GM12878 (cell line): ENCODE data around the gene RGS11. TPM values are rescaled to one million over a fixed set of nuclear protein-coding genes. Genes with fewer than 3 reads are reported as not detected.

Experiments
- ATAC-seq: fragments of 200-7000 bp; cut with Tn5 transposase; 3 replicates; pipeline ENCODE4 v1.9.1; 2020; ENCODE audit warnings: mild to moderate bottlenecking, moderate library complexity
- BruUV-seq: library from RNA; stranded (reverse); fragments of 400-500 nt; replicated peaks from 2 replicates; lab custom pipeline; 2021; lab: Mats Ljungman, UMichigan
- CTCF ChIA-PET: fragments of 300-600 bp; sonication (Branson Sonifier 250); formaldehyde crosslinking; extraction: SDS; loops from one replicate; lab custom pipeline; 2021; ENCODE audit warnings: inconsistent platforms; lab: Yijun Ruan, JAX
- POLR2A ChIA-PET: fragments of 350-600 bp; formaldehyde crosslinking; extraction: SDS; loops from one replicate; lab custom pipeline; 2021; ENCODE audit warnings: inconsistent platforms; lab: Charles Lee
- RAD21 ChIA-PET: fragments of 300-600 bp; sonication (Branson Sonifier 250); formaldehyde crosslinking; loops from one replicate; lab custom pipeline; 2023; ENCODE audit warnings: antibody characterized with exemption; ENCODE audit not compliant: unreplicated experiment; lab: Charles Lee
- SMC1A ChIA-PET: fragments of 300-600 bp; sonication (Branson Sonifier 250); formaldehyde crosslinking; loops from one replicate; lab custom pipeline; 2023; ENCODE audit not compliant: unreplicated experiment, uncharacterized antibody; lab: Charles Lee
- DNase-seq: peaks from one replicate; pipeline ENCODE4 v3.0.0-alpha.2; 2011; ENCODE audit warnings: low read depth, low spot score
- FAIRE-seq: peaks from 3 replicates; lab custom pipeline; 2011; peaks lifted over from hg19 to GRCh38; lab: Jason Lieb, UNC
- H2AFZ ChIP-seq: 2 replicates; pipeline ENCODE4 v1.6.0; 2011; ENCODE audit warnings: low read depth, low read length, control low read depth; ENCODE audit not compliant: control insufficient read depth
- H3K27ac ChIP-seq: 2 replicates; pipeline ENCODE4 v1.5.1; 2011; ENCODE audit warnings: control low read depth; ENCODE audit not compliant: control insufficient read depth, insufficient read depth
- H3K27me3 ChIP-seq, 2 experiments: replicated peaks in 1 of 2; 2 replicates each; pipeline versions ENCODE4 v1.6.0 to v1.6.1; 2011; ENCODE audit warnings: low read length in 1 of 2; ENCODE audit not compliant: control insufficient read depth in 2 of 2, insufficient read depth in 2 of 2
- H3K36me3 ChIP-seq, 2 experiments: 2 replicates each; pipeline ENCODE4 v1.5.1; 2011; ENCODE audit warnings: low read length in 1 of 2; ENCODE audit not compliant: control insufficient read depth in 2 of 2, insufficient read depth in 2 of 2
- H3K4me1 ChIP-seq: 2 replicates; pipeline ENCODE4 v1.6.1; 2011; ENCODE audit warnings: mild to moderate bottlenecking, low read length, moderate library complexity, mixed read lengths; ENCODE audit not compliant: control insufficient read depth, insufficient read depth
- H3K4me2 ChIP-seq: 2 replicates; pipeline ENCODE4 v1.6.0; 2011; ENCODE audit warnings: control low read depth; ENCODE audit not compliant: control insufficient read depth, insufficient read depth
- H3K4me3 ChIP-seq: fragments of 200-600 bp; sonication (generic); 2 replicates; pipeline ENCODE4 v1.5.1; 2016
- H3K79me2 ChIP-seq: 2 replicates; pipeline ENCODE4 v1.6.0; 2011; ENCODE audit warnings: low read length; ENCODE audit not compliant: control insufficient read depth, insufficient read depth
- H3K9ac ChIP-seq: 2 replicates; pipeline ENCODE4 v1.8.0; 2011; ENCODE audit warnings: low read length, control low read depth, mixed read lengths; ENCODE audit not compliant: control insufficient read depth, insufficient read depth
- H3K9me3 ChIP-seq: replicated peaks from 3 replicates; pipeline ENCODE4 v1.5.1; 2011; ENCODE audit warnings: mild to moderate bottlenecking, low read length; ENCODE audit not compliant: control insufficient read depth, insufficient read depth
- H4K20me1 ChIP-seq: 2 replicates; pipeline ENCODE4 v1.6.0; 2011; ENCODE audit not compliant: control insufficient read depth, insufficient read depth
- CBX5 ChIP-seq: sonication (generic); IDR thresholded peaks from 2 replicates; pipeline ENCODE4 v1.6.1; 2016; ENCODE audit warnings: low read depth, moderate library complexity, mild to moderate bottlenecking, inconsistent platforms
- CREB1 ChIP-seq: IDR thresholded peaks from 2 replicates; pipeline ENCODE4 v1.6.1; 2012; ENCODE audit warnings: low read depth, mild to moderate bottlenecking, inconsistent platforms
- HDAC6 ChIP-seq: fragments of 200-600 bp; sonication (generic); IDR thresholded peaks from one replicate; pipeline ENCODE4 v1.8.0; 2017; ENCODE audit warnings: antibody characterized with exemption; ENCODE audit not compliant: unreplicated experiment
- MTA3 ChIP-seq: IDR thresholded peaks from 2 replicates; pipeline ENCODE4 v1.6.1; 2012; ENCODE audit warnings: low read length, inconsistent platforms, borderline replicate concordance
- MXI1 ChIP-seq: fragments of 150-350 bp; IDR thresholded peaks from 2 replicates; pipeline ENCODE4 v1.6.1; 2011; ENCODE audit warnings: low read depth, mild to moderate bottlenecking, inconsistent platforms, low read length, improper control_type of control experiment
- PKNOX1 ChIP-seq: fragments of 450-650 bp; IDR thresholded peaks from 2 replicates; pipeline ENCODE4 v1.6.1; 2016; ENCODE audit warnings: mild to moderate bottlenecking
- POLR2A ChIP-seq: IDR thresholded peaks from 2 replicates; pipeline ENCODE4 v1.6.1; 2011; ENCODE audit warnings: low read depth, mild to moderate bottlenecking, low read length
- RCOR1 ChIP-seq: conservative IDR thresholded peaks from 2 replicates; pipeline ENCODE4 v1.6.1; 2012; ENCODE audit warnings: low read depth, low read length, improper control_type of control experiment
- STAT1 ChIP-seq: fragments of 450-650 bp; conservative IDR thresholded peaks from 2 replicates; pipeline ENCODE4 v1.6.1; 2014; ENCODE audit warnings: antibody characterized with exemption, mild to moderate bottlenecking
- SUZ12 ChIP-seq: fragments of 200-600 bp; sonication (generic); IDR thresholded peaks from one replicate; pipeline ENCODE4 v1.6.1; 2018; ENCODE audit warnings: antibody characterized with exemption, mild to moderate bottlenecking; ENCODE audit not compliant: unreplicated experiment
- ZBED1 ChIP-seq: IDR thresholded peaks from 2 replicates; pipeline ENCODE4 v1.6.1; 2016; ENCODE audit warnings: borderline replicate concordance
- ZBTB33 ChIP-seq: fragments of 450-650 bp; IDR thresholded peaks from 2 replicates; pipeline ENCODE4 v1.6.1; 2017; ENCODE audit warnings: mild to moderate bottlenecking
- WGBS: methylation state at CpG from one replicate; pipeline ENCODE4 v1.1.6; 2016; ENCODE audit warnings: low lambda C conversion rate; ENCODE audit not compliant: insufficient replicate concordance, insufficient coverage; ENCODE audit errors: missing lambda C conversion rate; 5-methylcytosine and 5-hydroxymethylcytosine counted together
- in situ Hi-C: fragments of 300-500 bp; cut with MboI; formaldehyde crosslinking; loops from 9 replicates; pipeline ENCODE4 v1.14.3; 2018; ENCODE audit warnings: mixed read lengths
- intact Hi-C: fragments of 100-400 bp; cut with micrococcal nuclease; formaldehyde crosslinking; loops from one replicate; pipeline ENCODE4 v1.14.2; 2022; ENCODE audit not compliant: unreplicated experiment
- polyA plus RNA-seq, 11 experiments: library from polyadenylated mRNA; depleted of rRNA in 4 of 11; unstranded in 6 of 11; stranded (reverse) in 5 of 11; fragments of >200 nt; fragmentation: Nextera tagmentation in 4 of 11; fragmentation: Illumina TruSeq in 1 of 11; extraction: Ambion mirVana in 4 of 11; extraction: Trizol in 1 of 11; gene quantifications; 1 replicate in 1 of 11; 2 replicates in 10 of 11; pipeline versions ENCODE4 v1.2.1 to v1.2.3, GENCODE V29; 2011 to 2016; ENCODE audit warnings: inconsistent platforms in 2 of 11, missing spikeins in 2 of 11, low read depth in 1 of 11
- total RNA-seq, 4 experiments: library from RNA; depleted of rRNA in 3 of 4; stranded (reverse); fragments of >200 nt in 3 of 4; fragmentation: Illumina TruSeq in 1 of 4; extraction: Trizol in 1 of 4; gene quantifications; 2 replicates each; pipeline versions ENCODE4 v1.2.1 to v1.2.3, GENCODE V29; 2013 to 2021
- TF ChIP-seq, protein P1 (sequence below): IDR thresholded peaks from 2 replicates; pipeline ENCODE4 v1.6.1; 2011; ENCODE audit warnings: borderline replicate concordance, low read depth, mild to moderate bottlenecking, moderate library complexity, mixed read lengths, low read length; ENCODE audit not compliant: insufficient read depth; ENCODE audit errors: extremely low read length

RGS11 gene
- total and polyA plus RNA-seq, 10 of the 15 experiments (the other 5 are each of a cell fraction or from before 2014, with no cell fraction given), result 0.04 TPM; not detected in 9

DNA sequence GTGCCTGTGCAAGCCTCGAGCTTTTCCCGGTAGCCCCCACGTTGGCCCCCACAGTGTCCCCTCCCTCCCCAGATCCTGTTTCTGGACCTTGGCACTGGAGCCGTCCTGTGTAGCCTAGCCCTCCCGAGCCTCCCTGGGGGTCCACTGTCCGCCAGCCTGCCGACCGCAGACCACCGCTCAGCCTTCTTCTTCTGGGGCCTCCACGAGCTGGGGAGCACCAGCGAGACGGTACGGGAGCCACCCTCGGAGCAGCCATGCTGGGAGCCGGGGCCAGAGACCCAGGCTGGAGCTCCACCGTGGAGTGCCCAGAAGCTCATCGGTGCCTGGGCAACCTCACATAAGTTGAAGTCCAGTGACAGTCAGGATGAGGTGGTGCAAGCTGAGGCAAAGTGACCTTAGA, 11.8 kb downstream of the RGS11 start:
- Histone ChIP-seq H3K9ac (no peak overlapping the region), H3K9me3 (no peaks in the 10 kb centered on the region), H3K79me2 (no peaks in the 10 kb centered on the region), H2AFZ (no peak overlapping the region), H4K20me1 (no peaks in the 10 kb centered on the region), H3K4me2 (no peak overlapping the region), H3K4me1 (no peaks in the 10 kb centered on the region), H3K36me3 (no peaks in the 10 kb centered on the region; a peak in 1 of 4 replicates), H3K4me3 (no peak overlapping the region), H3K27me3 (no peaks in the 10 kb centered on the region), H3K27ac (no peak overlapping the region)
- intact Hi-C loops, result no loop called here
- ChIA-PET RAD21 (no interaction called here), POLR2A (no interaction called here), SMC1A (no interaction called here), CTCF (interaction anchor here (0.6 kb wide), 1 partner anchor 166 kb away, joined by 3 read pairs; no protein-coding TSS in a partner anchor)
- no TSS peak for BruUV-seq
- no peak for FAIRE-seq
- no peak for ATAC-seq
- TF ChIP-seq CBX5 (no peak), HDAC6 (no peak), CREB1 (no peak)
- WGBS, result 86% methylated on average over 17 of the region's 17 CpGs
- DNase-seq, result no peak
- in situ Hi-C loops, result no loop called here

DNA sequence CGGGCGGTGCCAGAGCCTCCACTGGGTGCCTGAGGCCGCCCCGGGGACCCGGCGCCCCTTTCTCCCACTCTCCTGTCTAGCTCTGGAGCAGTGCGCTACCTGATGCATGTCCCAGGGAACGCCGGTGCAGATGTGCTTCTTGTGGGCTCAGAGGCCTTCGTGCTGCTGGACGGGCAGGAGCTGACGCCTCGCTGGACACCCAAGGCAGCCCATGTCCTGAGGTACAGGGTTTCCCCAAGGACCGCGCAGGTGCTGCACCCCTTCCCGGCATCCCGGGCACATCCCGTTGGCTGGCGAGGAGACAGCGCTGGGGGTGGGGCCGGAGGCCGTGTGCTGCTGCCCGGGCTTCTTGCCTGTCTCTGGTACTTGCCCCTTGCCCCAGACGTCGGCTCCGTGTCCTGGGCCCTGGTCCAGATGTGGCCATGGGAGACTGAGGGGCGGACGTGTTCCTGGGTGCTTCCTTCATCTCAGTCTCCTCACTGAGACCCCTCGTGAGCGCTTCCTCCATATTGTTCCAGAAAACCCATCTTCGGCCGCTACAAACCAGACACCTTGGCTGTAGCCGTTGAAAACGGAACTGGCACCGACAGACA, 12.5 kb downstream of the RGS11 start:
- H3K27ac ChIP-seq, result no peak overlapping the region
- no peak overlapping the region for H3K9ac ChIP-seq
- ChIA-PET SMC1A (no interaction called here), RAD21 (no interaction called here), CTCF (interaction anchor here (0.6 kb wide), 1 partner anchor 165 kb away, joined by 3 read pairs; no protein-coding TSS in a partner anchor), POLR2A (no interaction called here)
- TF ChIP-seq ZBTB33 (no peak), STAT1 (no peak), POLR2A (no peak), MTA3 (no peak), ZBED1 (no peak), RCOR1 (no peak), SUZ12 (no peak), PKNOX1 (no peak), MXI1 (no peak)
- TF ChIP-seq, protein P1, sequence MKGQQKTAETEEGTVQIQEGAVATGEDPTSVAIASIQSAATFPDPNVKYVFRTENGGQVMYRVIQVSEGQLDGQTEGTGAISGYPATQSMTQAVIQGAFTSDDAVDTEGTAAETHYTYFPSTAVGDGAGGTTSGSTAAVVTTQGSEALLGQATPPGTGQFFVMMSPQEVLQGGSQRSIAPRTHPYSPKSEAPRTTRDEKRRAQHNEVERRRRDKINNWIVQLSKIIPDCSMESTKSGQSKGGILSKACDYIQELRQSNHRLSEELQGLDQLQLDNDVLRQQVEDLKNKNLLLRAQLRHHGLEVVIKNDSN, result no peak
- FAIRE-seq (no peak), DNase-seq (no peak), ATAC-seq (no peak)
- WGBS, result 94% methylated on average over 33 of the region's 35 CpGs
- H3K4me1 ChIP-seq, result no peaks in the 10 kb centered on the region
- H2AFZ ChIP-seq, result no peak overlapping the region
- in situ Hi-C loops, result no loop called here
- no peaks in the 10 kb centered on the region for H3K27me3 ChIP-seq
- no peaks in the 10 kb centered on the region; a peak in 1 of 4 replicates for H3K36me3 ChIP-seq
- no peaks in the 10 kb centered on the region for H3K9me3 ChIP-seq
- H3K4me3 ChIP-seq, result no peak overlapping the region
- intact Hi-C loops, result no loop called here
- no peaks in the 10 kb centered on the region for H4K20me1 ChIP-seq
- H3K4me2 ChIP-seq, result no peak overlapping the region
- no TSS peak for BruUV-seq
- no peaks in the 10 kb centered on the region for H3K79me2 ChIP-seq
